Inflammatory macrophage treated with lipopolysaccharide for 4 hours (primary cell): ENCODE data around the gene LIFR.
"Not testable (repeated sequence)": the region's sequence is repeated elsewhere in the genome, so short reads cannot be mapped to it uniquely, and the experiment has no call there.

Source experiments
- DNase-seq: peaks from one replicate; pipeline ENCODE4 v3.0.0-alpha.2; 2020

The LIFR gene

GRCh38 chr5:38556599-38557307, at the start of gene LIFR:
Gene LIFR, minus strand, starts transcription at chr5:38556646. Its CDS starts 25,999 bp downstream, at chr5:38530647.
- DNase-seq: peak; percentile 4

GRCh38 chr5:38605610-38606009, 49.2 kb upstream of the LIFR start:
- DNase-seq: no peak

- DNase-seq: no peak
Observed at GRCh38 chr5:38603691-38604090, 47.2 kb upstream of the LIFR start.

GRCh38 chr5:38602641-38603040, 46.2 kb upstream of the LIFR start:
- no peak for DNase-seq

- no peak for DNase-seq
Observed at GRCh38 chr5:38601863-38602298, 45.4 kb upstream of the LIFR start.

- DNase-seq: no peak
Observed at GRCh38 chr5:38601133-38601862, 44.9 kb upstream of the LIFR start.

- DNase-seq: peak; percentile 68
Observed at GRCh38 chr5:38600329-38601045, 44.0 kb upstream of the LIFR start.

- DNase-seq: not testable (repeated sequence)
Observed at GRCh38 chr5:38599751-38600150, 43.3 kb upstream of the LIFR start.

- DNase-seq: no peak
Observed at GRCh38 chr5:38598994-38599617, 42.7 kb upstream of the LIFR start.

GRCh38 chr5:38598296-38598993, 42.0 kb upstream of the LIFR start:
- DNase-seq: no peak

- no peak for DNase-seq
Observed at GRCh38 chr5:38596981-38597380, 40.5 kb upstream of the LIFR start.

- no peak for DNase-seq
Observed at GRCh38 chr5:38595132-38595745, 38.8 kb upstream of the LIFR start.

- DNase-seq: no peak
Observed at GRCh38 chr5:38593959-38594358, 37.5 kb upstream of the LIFR start.

- no peak for DNase-seq
Observed at GRCh38 chr5:38591523-38591849, 35.0 kb upstream of the LIFR start.

GRCh38 chr5:38590838-38591522, 34.5 kb upstream of the LIFR start:
- DNase-seq: no peak

GRCh38 chr5:38589629-38590028, 33.2 kb upstream of the LIFR start:
- DNase-seq: no peak

GRCh38 chr5:38585816-38586215, 29.4 kb upstream of the LIFR start:
- peak; percentile 64 for DNase-seq

- DNase-seq: no peak
Observed at GRCh38 chr5:38583500-38583899, 27.1 kb upstream of the LIFR start.

GRCh38 chr5:38582975-38583319, 26.5 kb upstream of the LIFR start:
- no peak for DNase-seq

- peak; percentile 37 for DNase-seq
Observed at GRCh38 chr5:38582293-38582974, 26.0 kb upstream of the LIFR start.

GRCh38 chr5:38581597-38581996, 25.2 kb upstream of the LIFR start:
- DNase-seq: no peak
